ENCODE results near the gene MAFG.
"Not testable (repeated sequence)": the region's sequence is repeated elsewhere in the genome, so short reads cannot be mapped to it uniquely, and the experiment has no call there.

Gene MAFG

DNA sequence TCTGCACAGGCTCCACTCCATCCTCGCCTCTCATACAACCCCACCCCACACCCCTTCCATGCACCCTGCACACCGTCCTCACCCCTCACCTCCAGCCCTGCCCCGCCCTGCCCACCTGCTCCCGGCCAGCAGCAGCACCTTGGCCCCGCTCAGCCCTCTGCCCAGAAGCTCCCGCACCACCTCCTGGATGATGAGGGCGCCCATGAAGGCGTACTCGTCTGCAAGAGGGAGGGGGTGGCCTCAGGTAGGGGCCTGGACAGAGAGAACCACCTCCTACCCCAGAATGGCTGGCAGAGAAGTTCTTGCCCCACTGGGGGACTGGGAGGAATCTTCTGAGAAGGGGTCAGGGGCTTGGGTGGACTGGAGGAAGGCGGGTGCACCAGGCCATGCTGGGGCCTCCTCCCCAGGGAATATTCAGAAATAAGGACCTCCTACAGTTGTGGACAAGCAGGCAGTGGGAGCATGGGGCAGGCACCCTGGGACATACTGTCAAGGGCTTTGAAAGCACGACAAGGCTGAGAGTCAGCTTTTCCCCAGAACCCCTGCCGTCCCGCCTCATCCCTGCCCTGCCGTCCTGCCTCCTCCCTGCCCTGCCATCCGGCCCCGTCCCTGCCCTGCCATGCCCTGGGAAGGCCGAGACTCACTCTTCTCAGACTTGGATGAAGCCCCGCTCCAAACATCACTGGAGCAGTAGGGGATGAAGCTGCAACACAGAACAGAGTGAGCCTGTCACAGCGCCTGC lies 30.3 kb upstream of the MAFG start:
- DNase-seq = no peak

DNA sequence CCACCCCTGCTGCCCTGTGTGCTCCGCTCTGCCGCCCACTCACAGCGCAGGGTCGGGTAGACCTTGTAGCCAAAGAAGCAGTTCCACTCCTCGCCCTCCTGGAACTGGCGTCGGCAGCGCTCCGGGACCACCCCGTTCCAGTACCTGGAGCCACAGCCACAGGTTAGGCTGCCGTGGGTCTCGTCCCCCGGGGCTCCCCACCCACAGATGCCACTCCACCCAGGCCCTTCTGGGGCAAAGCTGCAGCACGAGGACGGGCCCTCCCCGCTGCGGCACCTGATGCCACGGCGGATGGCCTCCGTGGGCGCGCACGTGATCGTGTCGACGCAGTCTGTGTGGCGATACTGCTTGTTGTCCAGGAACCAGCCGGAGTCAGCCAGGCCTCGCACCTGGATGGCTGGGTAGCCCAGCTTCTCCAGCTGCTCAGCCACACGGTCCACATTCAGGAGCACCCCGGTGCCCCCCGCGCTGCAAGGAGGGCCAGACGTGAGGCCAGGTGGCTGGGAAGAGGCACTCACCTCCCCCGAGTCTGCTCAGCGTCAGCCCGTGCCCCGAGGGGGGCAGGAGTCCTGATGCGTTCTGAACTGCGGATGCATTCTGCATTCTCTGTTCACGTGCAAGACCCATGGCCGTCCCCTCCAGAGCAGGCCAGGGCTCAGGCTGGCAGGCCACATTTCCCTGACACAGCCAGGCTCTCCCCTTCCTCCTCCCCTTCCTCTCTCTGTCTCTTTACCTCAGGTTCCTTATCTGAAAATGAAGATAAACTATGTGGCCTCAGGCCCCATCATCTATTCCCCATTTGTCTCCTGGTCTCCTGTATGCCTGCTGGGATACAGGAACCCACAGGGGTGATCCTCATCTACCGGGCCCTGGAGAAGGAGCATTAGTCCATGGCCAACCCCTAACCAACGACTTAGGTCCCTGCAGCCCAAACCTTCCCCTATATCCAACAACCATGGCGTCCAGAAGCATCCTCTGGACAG lies 29.4 kb upstream of the MAFG start:
- no peak for DNase-seq

DNA sequence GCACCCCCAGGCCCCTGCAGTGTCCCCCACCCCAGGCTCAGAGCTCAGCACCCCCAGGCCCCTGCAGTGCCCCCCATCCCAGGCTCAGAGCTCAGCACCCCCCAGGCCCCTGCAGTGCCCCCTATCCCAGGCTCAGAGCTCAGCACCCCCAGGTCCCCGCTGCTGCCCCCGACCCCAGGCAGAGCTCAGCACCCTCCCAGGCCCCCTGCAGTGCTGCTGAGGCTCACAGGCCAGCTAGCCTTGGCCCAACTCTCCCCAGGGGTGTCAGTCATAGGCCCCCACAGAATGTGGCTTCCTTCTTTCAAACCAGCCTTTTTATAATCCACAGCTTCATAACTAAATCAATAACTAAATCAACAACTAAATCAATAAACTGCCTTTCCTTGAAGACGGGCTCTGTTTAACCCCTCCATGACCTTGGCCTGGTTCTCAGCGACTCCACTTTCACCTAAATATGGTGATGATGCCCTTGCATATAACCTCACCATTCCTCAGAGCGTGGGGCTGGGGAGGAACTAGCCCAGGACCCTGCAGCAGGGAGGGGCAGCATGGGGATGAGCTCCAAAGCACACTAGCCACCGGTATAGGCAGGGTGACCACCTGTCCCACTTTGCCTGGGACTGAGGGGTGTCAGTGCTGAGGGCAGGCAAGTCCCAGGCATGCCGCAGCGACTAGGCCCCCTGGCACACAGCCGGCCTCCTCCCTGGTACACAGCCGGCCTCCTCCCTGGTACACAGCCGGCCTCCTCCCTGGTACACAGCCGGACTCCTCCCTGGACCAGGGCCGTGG lies 28.4 kb upstream of the MAFG start:
- DNase-seq = no peak

DNA sequence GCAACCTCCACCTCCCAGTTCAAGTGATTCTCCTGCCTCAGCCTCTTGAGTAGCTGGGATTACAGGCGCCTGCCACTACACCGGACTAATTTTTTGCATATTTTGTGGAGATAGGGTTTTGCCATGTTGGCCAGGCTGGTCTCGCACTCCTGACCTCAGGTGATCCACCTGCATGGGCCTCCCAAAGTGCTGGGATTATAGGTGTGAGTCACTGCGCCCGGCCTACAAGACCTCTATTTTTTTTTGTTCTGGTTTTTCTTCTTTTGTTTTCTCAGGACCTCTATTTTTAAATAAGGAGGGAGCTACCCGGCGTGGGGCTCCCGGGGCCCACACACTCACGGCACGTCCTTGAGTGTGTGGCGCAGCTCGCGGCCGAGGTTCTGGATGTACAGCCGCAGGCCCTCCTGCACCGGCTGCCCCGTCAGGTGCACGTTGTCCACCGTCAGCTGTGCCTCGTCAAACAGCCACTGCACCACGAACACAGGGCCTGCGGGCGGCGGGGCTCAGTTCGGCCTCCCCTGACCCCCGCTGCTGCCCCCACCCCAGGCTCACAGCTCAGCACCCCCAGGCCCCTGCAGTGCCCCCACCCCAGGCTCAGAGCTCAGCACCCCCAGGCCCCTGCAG lies 27.6 kb upstream of the MAFG start:
- DNase-seq = no peak

DNA sequence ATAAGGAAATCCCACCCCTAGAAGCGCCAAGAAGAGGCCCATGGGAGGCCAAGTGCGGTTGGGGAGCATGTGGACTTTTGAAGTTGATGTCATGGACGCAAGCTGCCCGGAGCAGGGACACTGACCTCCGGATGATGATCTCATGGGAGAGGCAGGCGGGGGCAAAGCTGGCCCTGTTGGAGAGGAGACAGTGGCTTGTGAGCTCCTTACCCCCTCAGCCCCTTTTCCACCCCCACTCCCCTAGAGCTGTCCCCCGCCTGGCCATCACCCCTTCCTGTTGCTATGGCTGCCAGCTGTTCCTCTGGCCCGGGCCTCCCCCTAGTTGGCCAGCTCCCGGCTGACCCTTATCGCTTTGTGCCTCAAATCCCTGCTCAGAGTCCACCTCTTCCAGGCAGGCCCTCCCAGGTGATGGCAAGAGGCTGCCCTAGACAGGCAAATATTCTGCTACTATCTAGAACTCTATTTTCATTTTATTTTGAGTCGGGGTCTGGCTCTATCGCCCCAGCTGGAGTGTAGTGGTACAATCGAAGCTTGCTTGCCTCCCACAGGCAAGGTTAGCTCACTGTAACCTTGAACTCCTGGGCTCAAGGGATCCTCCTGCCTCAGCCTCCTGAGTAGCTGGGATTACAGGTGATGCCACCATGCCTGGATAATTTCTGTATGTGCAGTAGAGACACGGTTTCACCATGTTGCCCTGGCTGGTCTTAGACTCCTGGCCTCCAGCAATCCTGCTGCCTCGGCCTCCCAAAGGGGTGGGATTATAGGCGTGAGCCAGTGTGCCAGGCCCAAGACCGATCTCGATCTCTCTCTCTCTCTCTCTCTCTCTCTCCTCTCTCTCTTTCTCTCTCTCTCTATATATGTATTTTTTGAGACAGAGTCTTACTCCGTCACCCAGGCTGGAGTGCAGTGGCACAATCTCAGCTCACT lies 26.9 kb upstream of the MAFG start:
- no peak for DNase-seq

DNA sequence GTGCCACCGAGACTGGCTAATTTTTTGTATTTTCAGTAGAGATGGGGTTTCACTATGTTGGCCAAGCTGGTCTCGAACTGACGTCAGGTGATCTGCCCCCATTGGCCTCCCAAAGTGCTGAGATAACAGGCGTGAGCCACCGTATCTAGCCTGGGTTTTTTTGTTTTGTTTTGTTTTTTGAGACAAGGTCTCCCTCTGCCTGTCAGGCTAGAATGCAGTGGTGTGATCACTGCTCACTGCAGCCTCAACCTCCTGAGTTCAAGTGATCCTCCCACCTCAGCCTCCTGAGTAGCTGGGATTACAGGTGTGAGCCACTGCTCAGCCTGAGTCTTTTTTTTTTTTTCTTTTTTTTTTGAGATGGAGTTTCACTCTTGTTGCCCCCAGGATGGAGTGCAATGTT lies 25.9 kb upstream of the MAFG start:
- DNase-seq = not testable (repeated sequence)

DNA sequence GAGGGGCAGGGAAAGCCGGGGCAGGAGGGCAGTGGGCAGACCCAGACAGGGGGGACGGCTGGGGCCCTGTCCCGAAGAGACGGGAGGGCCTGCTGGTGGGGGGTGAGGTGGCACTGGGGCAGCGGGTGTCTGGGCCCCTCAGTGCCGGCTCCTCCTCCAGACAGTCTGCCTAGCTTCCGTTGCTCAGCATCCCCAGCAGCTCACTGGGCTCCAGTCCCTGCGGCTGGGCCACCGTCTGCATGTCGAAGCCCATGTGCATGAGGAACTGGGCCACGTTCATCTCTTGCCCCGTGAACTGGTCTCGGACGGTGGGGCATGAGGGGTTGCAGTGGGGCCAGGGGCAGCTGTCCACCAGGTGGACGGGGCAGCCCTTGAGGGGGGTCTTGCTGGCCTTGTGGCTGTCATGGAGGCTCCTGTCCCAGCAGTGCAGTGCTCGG lies 25.3 kb upstream of the MAFG start:
- DNase-seq = no peak

DNA sequence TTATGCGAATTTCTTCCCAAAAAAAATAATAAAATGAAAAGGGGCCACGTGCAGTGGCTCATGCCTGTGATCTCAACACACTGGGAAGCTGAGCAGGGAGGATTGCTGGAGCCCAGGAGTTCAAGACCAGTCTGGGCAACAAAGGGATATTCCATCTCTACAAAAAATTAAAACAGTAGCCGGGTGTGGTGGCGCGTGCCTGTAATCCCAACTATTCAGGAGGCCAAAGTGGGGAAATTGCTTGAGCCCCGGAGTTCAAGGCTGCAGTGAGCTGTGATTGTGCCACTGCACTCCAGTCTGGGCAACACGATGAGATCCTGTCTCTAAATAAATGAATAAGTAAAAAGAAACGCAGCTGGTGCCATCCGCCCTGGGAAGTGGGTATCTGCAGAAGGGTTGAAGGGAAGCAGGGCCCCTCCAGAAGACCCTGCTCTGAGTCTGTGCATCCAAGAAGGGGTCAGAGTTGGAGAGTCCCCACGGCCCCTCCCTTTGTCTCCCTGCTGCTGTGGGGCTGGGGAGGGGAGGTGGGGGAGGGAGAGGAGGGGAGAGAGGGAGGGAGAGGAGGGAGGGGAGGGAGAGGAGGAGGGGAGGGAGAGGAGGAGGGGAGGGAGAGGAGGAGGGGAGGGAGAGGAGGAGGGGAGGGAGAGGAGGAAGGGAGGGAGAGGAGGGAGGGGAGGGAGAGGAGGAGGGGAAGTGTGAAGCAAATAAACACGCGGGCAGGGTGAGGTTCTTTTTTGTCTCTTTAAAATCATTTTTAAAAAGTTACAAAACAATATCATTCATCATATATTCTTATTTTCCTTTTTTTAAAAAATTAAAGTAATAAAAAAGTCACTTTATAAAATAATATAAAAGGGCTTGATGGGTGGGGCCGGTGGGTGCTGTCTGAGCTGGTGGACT lies 24.5 kb upstream of the MAFG start:
- no peak for DNase-seq

DNA sequence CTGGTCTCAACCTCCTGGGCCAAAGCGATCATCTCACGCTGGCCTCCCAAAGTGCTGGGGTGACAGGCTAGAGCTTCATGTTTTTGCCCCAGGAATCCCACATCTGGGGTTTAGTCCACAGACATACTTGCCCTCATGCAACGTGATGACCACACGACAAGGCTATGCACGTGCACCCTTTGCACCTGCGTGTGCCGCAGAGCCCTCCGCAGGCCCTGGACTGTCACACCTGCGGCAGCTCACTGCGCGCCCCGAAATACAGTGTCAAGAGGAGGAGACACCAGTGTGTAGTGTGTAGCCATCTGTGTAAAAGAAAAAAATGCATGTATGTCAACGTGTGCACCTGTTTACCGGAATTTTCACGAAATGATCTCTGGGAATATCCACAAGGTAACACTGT lies 23.0 kb upstream of the MAFG start:
- no peak for DNase-seq

DNA sequence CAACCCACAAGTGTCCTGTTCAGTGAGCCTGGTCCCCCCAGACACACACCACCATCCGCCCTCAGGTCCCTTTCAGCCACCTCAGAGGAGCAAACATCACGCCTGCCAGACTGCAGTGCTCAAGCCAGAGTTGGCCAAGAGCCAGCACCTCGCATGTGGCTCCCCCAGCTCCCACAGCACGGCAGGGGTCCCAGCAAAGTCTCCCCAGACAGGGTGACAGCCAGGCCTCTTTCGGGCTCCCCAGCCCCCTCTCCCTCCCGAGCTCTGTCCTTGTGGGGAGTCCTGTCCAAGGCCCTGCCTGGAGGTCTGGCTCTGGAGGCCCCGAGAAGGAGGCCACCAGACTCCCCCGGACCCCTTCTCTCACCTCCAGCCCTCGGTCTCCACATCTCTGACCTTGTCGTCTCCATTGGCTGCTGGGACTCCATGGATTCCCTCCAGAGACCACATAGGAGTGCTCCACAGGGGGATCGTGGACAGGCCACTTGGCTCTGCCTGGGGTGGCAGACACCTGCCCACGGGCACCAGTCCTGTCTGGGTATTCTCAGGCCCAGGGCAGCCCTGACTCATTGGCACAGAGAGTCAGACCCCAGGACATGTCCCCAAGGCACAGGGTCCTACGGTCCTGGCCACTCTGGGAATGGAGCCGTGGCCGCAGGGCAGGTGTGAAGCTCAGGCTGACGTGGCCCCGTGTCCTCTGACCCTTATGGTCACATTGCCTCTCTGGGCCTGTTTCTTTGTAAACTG lies 21.3 kb upstream of the MAFG start:
- no peak for DNase-seq

DNA sequence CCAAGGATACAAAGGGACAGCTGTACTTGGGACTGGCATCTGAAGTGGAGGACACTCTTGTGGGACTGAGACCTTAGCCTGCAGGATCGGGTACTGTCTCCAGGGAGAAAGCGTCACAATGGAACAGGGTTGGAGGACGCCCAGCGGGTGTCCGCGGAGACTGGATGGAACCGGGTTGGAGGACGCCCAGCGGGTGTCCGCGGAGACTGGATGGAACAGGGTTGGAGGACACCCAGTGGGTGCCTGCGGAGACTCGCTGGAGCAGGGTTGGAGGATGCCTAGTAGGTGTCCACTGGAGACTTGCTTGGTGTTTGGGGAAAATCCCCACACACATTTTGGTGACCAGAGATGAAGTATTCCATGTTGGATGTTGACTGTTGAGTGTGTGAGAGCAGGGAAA lies 19.7 kb upstream of the MAFG start, which contains the start of gene MYADML2:
TSS of gene MYADML2 (minus strand) at position 45 of the 400 bp plus-strand sequence. CDS start 5,492 bp downstream, outside the sequence.
- DNase-seq = no peak

DNA sequence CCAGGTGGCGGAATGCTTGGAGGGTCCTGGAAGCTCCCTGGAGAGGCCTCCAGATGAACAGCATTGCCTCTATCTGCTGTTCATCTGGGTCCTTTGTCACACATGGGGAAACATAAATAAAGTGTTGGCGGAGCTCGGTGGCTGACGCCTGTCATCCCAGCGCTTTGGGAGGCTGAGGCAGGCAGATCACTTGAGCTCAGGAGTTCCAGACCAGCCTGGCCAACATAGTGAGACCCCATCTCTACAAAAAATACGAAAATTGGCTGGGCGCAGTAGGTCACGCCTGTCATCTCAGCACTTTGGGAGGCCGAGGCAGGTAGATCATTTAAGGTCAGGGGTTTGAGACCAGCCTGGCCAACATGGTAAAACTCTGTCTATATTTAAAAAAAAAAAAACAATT lies 17.3 kb upstream of the MAFG start:
- no peak for DNase-seq

DNA sequence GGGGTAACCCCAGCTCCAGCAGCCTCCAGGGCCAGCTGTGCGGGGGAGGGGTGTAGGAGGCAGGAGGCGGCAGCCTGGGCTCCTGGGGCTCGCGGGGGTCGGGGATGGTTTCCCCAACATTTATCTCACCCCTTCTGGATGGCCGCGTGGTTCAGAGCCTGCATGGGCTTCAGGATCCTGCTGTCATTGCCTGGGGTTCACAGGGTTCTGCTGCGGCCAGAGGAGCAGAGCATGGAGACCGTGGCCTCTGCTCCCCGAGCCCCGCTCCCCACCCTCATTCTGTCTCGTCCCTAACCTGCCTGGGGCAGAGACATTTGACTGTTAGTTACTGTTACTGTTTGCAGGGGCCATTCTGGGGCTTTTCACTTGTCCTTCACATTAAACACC lies 14.6 kb upstream of the MAFG start:
- DNase-seq = no peak

DNA sequence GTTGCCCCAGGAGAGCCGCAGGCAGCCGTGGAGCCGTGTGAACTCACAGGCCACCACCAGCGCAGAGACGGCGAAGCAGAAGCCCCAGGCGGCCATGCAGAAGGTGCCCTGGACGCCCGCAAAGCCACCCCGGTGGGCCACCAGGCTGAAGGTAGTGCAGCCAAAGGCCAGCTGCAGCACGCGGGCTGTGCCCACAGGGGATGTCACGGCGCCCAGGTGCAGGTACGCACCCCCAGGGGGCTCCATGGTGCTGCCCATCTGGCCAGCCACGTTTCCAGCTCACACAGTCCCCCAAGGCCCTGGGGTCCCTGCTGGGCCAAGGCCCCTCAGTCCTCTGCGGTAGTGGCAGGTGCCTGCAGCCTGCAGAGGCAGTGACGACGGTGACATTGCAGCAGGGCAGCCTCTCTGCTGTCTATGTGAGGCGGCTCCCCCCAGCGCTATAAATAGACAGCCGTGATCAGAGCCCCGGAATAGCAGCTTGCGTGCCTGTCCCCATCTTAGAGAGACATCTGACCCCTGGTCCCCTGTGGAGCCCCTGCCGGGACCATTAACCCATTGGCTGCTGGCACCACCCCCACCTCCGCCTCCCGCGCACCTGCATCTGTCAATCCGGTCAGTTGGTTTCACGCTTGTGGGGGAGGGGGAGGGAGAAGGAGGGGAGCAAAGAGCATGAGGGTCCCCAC lies 14.1 kb upstream of the MAFG start:
- peak; percentile 83 to 87 for DNase-seq

DNA sequence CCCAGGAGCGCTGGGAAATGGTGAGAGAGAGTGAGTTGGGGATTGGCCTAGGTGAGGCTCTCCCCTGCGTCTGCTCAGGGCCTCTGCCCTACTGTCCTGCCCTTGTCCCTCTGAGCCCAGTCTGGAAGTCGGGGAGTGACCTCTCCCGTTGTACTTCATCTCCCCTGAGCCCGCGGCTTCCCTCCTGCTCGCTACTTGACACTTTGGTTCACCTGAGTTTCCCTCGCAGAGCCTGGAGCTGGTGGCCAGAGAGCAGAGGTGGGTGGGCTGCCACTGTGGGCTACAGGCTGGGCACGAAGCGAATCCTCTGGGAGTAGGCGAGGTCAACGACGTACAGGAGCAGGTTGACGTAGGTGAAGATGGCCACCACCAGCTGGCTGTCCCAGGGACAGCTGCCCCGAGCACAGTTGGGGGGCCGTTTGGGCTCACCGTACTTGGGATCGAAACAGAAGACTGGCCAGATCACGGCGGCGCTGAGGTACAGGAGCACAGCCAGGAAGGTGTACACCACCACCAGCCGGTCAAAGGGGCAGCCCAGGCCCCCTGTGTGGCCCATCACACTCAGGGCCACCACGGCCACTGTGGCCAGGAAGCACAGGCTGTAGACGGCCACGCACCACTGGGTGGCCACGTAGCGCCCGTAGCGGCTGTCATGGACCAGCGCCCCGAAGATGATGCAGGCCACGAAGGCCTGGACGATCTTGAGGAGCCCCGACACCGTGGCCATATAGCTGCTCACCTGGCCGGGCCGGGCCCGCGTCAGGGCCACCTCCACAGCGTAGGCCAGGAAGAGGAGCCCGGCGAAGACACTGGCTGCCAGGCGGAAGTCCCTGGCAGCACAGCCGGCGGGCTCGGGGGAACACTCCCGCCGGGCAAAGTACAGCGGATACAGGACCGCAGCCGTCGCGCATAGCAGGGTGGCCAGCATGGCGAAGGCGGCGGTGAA lies 13.3 kb upstream of the MAFG start:
- DNase-seq = no peak

DNA sequence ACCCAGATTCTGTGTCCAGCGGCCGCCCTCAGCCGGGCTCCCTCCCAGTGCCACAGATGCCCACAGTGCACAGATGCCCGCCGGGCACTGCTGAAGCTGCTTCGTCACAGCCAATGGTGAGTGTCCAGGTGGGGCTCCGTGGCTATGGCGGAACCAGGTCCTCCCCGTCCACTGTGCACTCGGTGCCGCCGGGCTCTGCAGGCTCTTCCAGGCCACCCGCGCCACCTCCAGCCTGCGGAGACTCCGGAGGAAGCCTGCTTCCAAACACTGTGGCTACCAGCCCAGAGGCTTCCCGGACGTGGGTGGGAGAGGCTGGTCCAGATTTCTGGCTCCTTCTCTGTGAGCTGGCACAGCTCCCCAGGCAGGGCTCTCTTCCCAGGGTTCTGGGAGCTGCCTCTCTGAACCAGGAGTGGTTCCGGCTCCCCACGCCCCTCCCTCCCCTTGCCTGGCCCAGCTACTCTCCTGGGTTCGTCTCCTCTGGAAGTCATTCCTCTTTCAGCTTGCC lies 12.4 kb upstream of the MAFG start:
- DNase-seq = no peak

DNA sequence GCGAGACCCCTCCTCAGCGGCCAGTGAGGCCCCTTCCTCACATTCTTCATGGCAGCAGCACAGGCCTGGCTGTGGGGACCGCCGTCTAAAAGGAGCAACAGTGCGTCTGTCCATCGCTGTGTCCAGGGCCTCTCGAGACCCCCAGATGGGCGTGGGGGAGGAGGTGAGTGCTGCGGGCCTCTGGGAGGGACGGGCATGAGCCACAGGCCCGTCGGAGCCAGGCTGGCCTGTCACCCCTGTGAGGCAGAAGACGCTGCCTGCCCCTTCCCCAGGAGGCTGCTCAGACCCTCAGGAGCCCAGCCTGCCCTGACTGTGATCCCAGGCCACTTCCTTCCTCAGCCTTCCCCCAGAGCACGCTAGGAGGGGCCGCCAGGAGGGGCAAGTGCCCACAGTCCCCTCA lies 11.7 kb upstream of the MAFG start:
- DNase-seq = no peak

DNA sequence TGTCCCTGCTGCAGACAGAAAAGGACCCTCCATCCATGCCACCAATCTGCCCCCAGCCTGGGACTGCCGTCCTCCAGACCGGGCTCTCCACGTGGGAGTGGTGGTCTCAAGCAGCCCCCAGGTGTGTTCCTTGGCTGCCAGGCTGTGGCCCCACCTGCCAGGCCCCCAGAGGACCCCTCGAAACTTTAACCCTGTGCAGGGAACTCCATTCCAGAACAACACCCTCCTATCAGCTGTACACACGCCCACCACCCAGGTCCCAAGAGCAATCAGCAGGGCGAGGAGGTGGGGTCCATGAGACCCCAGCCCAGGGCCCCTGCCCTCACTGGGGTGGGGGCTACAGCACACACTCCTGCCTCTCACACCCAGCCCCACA lies 8.2 kb upstream of the MAFG start:
- no peak for DNase-seq
